ENCODE data around the gene MINDY2. TPM values are rescaled to one million over a fixed set of nuclear protein-coding genes. Genes with fewer than 3 reads are reported as not detected.

The MINDY2 gene
- total RNA-seq = 10.2 TPM

- ATAC-seq = peak; percentile 99
These were observed at the start of gene MINDY2 for GRCh38 chr15:58770857-58771620. TSS of gene MINDY2 (plus strand) at chr15:58771302. CDS start at chr15:58771396, 94 bp downstream.

GRCh38 chr15:58724466-58724865 is 46.6 kb upstream of the MINDY2 start:
- ATAC-seq = no peak

- no peak for ATAC-seq
These were observed 44.2 kb upstream of the MINDY2 start for GRCh38 chr15:58726867-58727266.

GRCh38 chr15:58731756-58732535 is 39.2 kb upstream of the MINDY2 start:
- peak; percentile 77 for ATAC-seq

GRCh38 chr15:58732625-58733363 is 38.3 kb upstream of the MINDY2 start:
- ATAC-seq = no peak

- peak; percentile 46 for ATAC-seq
These were observed 36.2 kb upstream of the MINDY2 start for GRCh38 chr15:58734859-58735258.

GRCh38 chr15:58736018-58736643 is 35.0 kb upstream of the MINDY2 start:
- no peak for ATAC-seq

- no peak for ATAC-seq
These were observed 33.8 kb upstream of the MINDY2 start for GRCh38 chr15:58737298-58737697.

- peak; percentile 77 for ATAC-seq
These were observed 32.9 kb upstream of the MINDY2 start for GRCh38 chr15:58738046-58738707.

GRCh38 chr15:58740436-58740835 is 30.7 kb upstream of the MINDY2 start:
- no peak for ATAC-seq

GRCh38 chr15:58741032-58741431 is 30.1 kb upstream of the MINDY2 start:
- ATAC-seq = no peak

GRCh38 chr15:58742022-58742813 is 28.9 kb upstream of the MINDY2 start:
- peak; percentile 38 for ATAC-seq

- ATAC-seq = no peak
These were observed 28.1 kb upstream of the MINDY2 start for GRCh38 chr15:58742819-58743502.

GRCh38 chr15:58746174-58746573 is 24.9 kb upstream of the MINDY2 start:
- ATAC-seq = no peak

- ATAC-seq = no peak
These were observed 22.9 kb upstream of the MINDY2 start for GRCh38 chr15:58748040-58748851.

- ATAC-seq = peak; percentile 44
These were observed 22.1 kb upstream of the MINDY2 start for GRCh38 chr15:58748852-58749531.

GRCh38 chr15:58749532-58750337 is 21.4 kb upstream of the MINDY2 start, which contains the start of gene ADAM10:
TSS of gene ADAM10 (minus strand) at chr15:58749707. CDS start at chr15:58749534, 173 bp downstream.
- peak; percentile 99 for ATAC-seq

- no peak for ATAC-seq
These were observed 18.4 kb upstream of the MINDY2 start for GRCh38 chr15:58752716-58753115.

Data from esophagus mucosa (tissue), 1 donor.